Neutrophil (primary cell): ENCODE results near the gene SLC15A3.
A peak's percentile ranks its signal among the peaks of the same experiment; 100 is the strongest.

ENCODE experiments used
- H3K27ac ChIP-seq: fragments of 200-600 bp; sonication (generic); 2 replicates; pipeline ENCODE4 v1.5.1; 2016; ENCODE audit warnings: mild to moderate bottlenecking, moderate library complexity
- H3K27me3 ChIP-seq: fragments of 200-600 bp; sonication (generic); 2 replicates; pipeline ENCODE4 v1.6.0; 2016; ENCODE audit warnings: mild to moderate bottlenecking
- H3K36me3 ChIP-seq: fragments of 200-600 bp; sonication (generic); 2 replicates; pipeline ENCODE4 v1.5.1; 2017
- H3K4me1 ChIP-seq, 2 experiments: fragments of 200-600 bp in 1 of 2; sonication (generic) in 1 of 2; 1 replicate in 1 of 2; 2 replicates in 1 of 2; pipeline versions ENCODE4 v1.5.1 to v1.6.1; 2013 to 2016; ENCODE audit warnings: low read depth in 1 of 2, low read length in 1 of 2, mild to moderate bottlenecking in 1 of 2, moderate library complexity in 1 of 2; ENCODE audit not compliant: control insufficient read depth in 1 of 2, insufficient read depth in 1 of 2
- H3K4me3 ChIP-seq, 2 experiments: fragments of 200-600 bp in 1 of 2; sonication (generic) in 1 of 2; 1 replicate in 1 of 2; 2 replicates in 1 of 2; pipeline ENCODE4 v1.5.1; 2013 to 2016; ENCODE audit warnings: low read depth in 1 of 2, low read length in 1 of 2, mild to moderate bottlenecking in 1 of 2, moderate library complexity in 1 of 2
- H3K9me3 ChIP-seq: fragments of 200-600 bp; sonication (generic); 2 replicates; pipeline ENCODE4 v1.5.1; 2016
- CTCF ChIP-seq: fragments of 200-600 bp; sonication (generic); IDR thresholded peaks from 2 replicates; pipeline ENCODE4 v1.5.1; 2016; ENCODE audit warnings: antibody characterized with exemption

The SLC15A3 gene

DNA sequence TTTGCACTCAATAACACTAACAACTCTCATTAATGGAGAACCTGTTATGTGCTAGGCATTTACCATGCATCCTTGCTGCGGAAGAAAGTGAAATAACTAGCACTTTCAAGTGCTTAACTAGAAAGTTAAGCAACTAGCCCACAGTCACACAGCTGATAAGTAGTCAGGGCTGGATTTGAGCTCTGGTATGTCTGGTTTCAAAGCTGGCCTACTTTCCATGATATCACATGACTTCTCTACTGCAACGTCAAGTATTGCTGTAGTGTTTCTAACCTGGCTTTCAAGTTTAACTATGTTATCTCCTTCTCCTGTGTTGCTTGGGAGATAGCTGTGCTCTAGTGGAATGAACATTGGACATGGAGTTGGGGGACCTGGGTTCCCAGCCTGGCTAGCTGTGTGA is 12.1 kb downstream of the SLC15A3 start:
- no peak overlapping the region for H3K4me3 ChIP-seq
- H3K4me1 ChIP-seq, result peaks cover 1 to 3% of the 10 kb centered on the region in 2 experiments
- H3K27ac ChIP-seq, result no peak overlapping the region
- H3K9me3 ChIP-seq, result no peaks in the 10 kb centered on the region
- peaks cover 40% of the 10 kb centered on the region for H3K27me3 ChIP-seq
- peaks cover 91% of the 10 kb centered on the region for H3K36me3 ChIP-seq
- no peak for TF ChIP-seq CTCF

DNA sequence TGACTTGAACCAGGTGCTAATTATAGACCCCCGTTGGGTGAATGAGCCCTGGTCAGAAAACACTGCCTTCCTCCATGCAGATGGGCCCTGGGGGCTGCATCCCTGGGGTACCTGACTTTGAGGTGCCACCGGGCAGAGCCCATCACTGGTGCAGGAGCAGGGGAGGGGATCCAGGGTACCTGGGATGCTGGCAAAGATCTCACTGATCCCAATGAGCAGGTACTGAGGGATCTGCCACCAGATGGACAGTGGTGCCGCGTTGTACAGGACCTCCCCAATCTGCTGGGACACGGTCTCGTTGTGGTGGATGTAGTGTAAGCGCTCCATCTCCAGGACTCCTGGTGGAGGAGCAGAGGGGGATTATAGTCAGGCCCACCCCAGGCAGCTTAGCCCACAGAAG is 12.7 kb downstream of the SLC15A3 start:
- Histone ChIP-seq H3K36me3 (peaks cover 86% of the 10 kb centered on the region), H3K27me3 (peaks cover 37% of the 10 kb centered on the region), H3K4me3 (no peak overlapping the region), H3K4me1 (no peaks in the 10 kb centered on the region), H3K27ac (no peak overlapping the region), H3K9me3 (no peaks in the 10 kb centered on the region)
- TF ChIP-seq CTCF, result no peak

DNA sequence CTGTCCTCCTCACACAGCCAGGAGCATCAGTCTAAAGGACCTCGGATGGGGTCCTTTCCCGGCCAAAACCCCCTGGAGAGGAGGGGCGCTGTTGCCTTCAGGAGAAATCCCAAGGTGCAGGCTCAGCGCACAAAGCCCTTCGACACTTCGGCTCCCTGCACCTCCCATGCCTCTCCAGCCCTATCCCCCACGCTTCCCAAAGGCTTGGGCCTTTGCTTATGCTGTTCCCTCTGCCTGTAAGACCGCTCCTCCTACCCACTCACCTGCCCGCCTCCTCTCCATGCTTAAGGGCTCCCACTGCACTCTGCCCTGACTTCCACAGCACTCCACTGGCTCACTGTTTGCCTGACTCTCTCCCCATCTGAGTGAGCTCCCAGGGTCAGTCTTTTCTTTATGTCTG is 13.5 kb downstream of the SLC15A3 start:
- no peak for TF ChIP-seq CTCF
- Histone ChIP-seq H3K27ac (no peak overlapping the region), H3K9me3 (no peaks in the 10 kb centered on the region), H3K36me3 (peaks cover 78% of the 10 kb centered on the region), H3K4me3 (no peak overlapping the region), H3K4me1 (no peaks in the 10 kb centered on the region), H3K27me3 (peaks cover 43% of the 10 kb centered on the region)

- Histone ChIP-seq H3K36me3 (peaks cover 71% of the 10 kb centered on the region), H3K27me3 (peaks cover 48% of the 10 kb centered on the region), H3K4me3 (no peak overlapping the region), H3K4me1 (no peaks in the 10 kb centered on the region), H3K9me3 (no peaks in the 10 kb centered on the region), H3K27ac (peak overlapping the region; percentile 44)
- TF ChIP-seq CTCF, result no peak
These were observed 14.2 kb downstream of the SLC15A3 start for GRCh38 chr11:60937811-60938210.

- no peaks in the 10 kb centered on the region for H3K9me3 ChIP-seq
- H3K27me3 ChIP-seq, result peaks cover 48% of the 10 kb centered on the region
- peaks cover 64% of the 10 kb centered on the region for H3K36me3 ChIP-seq
- peak overlapping the region; percentile 44 for H3K27ac ChIP-seq
- no peak for TF ChIP-seq CTCF
- no peaks in the 10 kb centered on the region for H3K4me1 ChIP-seq
- H3K4me3 ChIP-seq, result no peak overlapping the region
These were observed 14.8 kb downstream of the SLC15A3 start for GRCh38 chr11:60937144-60937527.
